ENCODE measurements around the gene HNMT. TPM values are rescaled to one million over a fixed set of nuclear protein-coding genes. Genes with fewer than 3 reads are reported as not detected.

HNMT gene
- 17.0 and 39.7 TPM in 2 replicates for total RNA-seq

GRCh38 chr2:137964066-137964858, at the start of gene HNMT:
Gene HNMT (plus strand): TSS chr2:137964473. CDS start chr2:137964492, 19 bp downstream.

Data from pericardium fibroblast (primary cell).